Ishikawa (cell line): ENCODE data around the gene CAST.

Source experiments
- CEBPB ChIP-seq: IDR thresholded peaks from 2 replicates; pipeline ENCODE4 v1.6.1; 2012
- CREB1 ChIP-seq: IDR thresholded peaks from 2 replicates; pipeline ENCODE4 v1.6.1; 2012; ENCODE audit warnings: low read depth
- EGR1 ChIP-seq: IDR thresholded peaks from 2 replicates; pipeline ENCODE4 v1.6.1; 2012
- EP300 ChIP-seq: IDR thresholded peaks from 2 replicates; pipeline ENCODE4 v1.6.1; 2012; ENCODE audit warnings: borderline replicate concordance
- FOXM1 ChIP-seq: IDR thresholded peaks from 2 replicates; pipeline ENCODE4 v1.6.1; 2012; ENCODE audit warnings: low read depth, borderline replicate concordance
- NFIC ChIP-seq: IDR thresholded peaks from 2 replicates; pipeline ENCODE4 v1.6.1; 2012
- RAD21 ChIP-seq: IDR thresholded peaks from 2 replicates; pipeline ENCODE4 v1.6.1; 2012; ENCODE audit warnings: low read depth
- TAF1 ChIP-seq: IDR thresholded peaks from 2 replicates; pipeline ENCODE4 v1.6.1; 2012; ENCODE audit warnings: low read depth, mild to moderate bottlenecking
- TCF12 ChIP-seq: IDR thresholded peaks from 2 replicates; pipeline ENCODE4 v1.6.1; 2012; ENCODE audit warnings: low read depth
- TEAD4 ChIP-seq: IDR thresholded peaks from 2 replicates; pipeline ENCODE4 v1.6.1; 2012
- YY1 ChIP-seq: IDR thresholded peaks from 2 replicates; pipeline ENCODE4 v1.6.1; 2012; ENCODE audit warnings: low read depth
- ZBTB7A ChIP-seq: IDR thresholded peaks from 2 replicates; pipeline ENCODE4 v1.6.1; 2012; ENCODE audit warnings: low read depth
- TF ChIP-seq, protein P1 (sequence below): IDR thresholded peaks from 2 replicates; pipeline ENCODE4 v1.6.1; 2012
- TF ChIP-seq, protein P2 (sequence below): IDR thresholded peaks from 2 replicates; pipeline ENCODE4 v1.6.1; 2012; ENCODE audit warnings: low read depth, mild to moderate bottlenecking
- TF ChIP-seq, protein P3 (sequence below): IDR thresholded peaks from 2 replicates; pipeline ENCODE4 v1.6.1; 2012

Gene CAST

DNA sequence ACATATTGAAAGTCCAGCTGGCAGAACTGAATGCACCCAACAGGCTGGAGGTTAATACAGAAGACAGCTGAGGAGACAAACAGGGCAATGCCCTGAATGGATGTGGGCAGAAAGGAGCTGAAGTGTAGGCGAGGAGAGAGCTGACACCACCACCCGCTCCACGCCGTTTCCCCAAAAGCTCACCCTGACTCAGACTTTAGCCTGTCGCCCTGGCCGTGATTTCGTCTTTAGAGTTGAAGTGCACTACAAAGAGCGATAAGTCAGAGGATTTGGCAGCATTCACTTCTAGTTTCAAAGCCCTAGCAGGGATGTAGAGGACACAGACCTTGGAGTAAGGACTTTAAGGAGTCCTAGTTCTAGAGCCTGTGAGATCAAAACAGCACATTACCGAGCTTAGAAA, 147.7 kb downstream of the CAST start:
- TF ChIP-seq EP300 (no peak), FOXM1 (no peak)

DNA sequence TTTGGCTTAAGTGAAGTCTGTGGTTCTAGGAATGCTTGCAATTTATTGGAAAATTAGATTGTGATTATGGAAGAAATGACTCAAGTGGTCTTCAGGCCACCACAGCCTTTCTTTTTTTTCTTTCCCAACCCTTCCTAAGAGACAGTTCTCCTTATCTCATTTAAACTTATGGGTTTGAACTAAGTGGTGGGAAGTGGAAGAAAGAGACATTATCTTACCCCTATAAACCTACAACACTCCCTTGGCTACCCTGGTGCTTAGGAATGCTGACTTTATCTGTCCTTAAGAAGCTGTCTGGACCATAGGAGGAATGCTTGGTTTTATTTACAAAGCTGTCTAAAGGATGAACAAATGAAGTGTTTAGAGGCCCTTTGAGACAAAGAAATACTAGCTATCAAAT, 150.7 kb downstream of the CAST start:
- TF ChIP-seq ZBTB7A (no peak), CEBPB (no peak), TEAD4 (no peak), TCF12 (no peak), YY1 (no peak), RAD21 (no peak), EP300 (no peak), TAF1 (no peak), CREB1 (no peak)
- TF ChIP-seq, protein P1, sequence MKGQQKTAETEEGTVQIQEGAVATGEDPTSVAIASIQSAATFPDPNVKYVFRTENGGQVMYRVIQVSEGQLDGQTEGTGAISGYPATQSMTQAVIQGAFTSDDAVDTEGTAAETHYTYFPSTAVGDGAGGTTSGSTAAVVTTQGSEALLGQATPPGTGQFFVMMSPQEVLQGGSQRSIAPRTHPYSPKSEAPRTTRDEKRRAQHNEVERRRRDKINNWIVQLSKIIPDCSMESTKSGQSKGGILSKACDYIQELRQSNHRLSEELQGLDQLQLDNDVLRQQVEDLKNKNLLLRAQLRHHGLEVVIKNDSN, result no peak
- TF ChIP-seq, protein P2, sequence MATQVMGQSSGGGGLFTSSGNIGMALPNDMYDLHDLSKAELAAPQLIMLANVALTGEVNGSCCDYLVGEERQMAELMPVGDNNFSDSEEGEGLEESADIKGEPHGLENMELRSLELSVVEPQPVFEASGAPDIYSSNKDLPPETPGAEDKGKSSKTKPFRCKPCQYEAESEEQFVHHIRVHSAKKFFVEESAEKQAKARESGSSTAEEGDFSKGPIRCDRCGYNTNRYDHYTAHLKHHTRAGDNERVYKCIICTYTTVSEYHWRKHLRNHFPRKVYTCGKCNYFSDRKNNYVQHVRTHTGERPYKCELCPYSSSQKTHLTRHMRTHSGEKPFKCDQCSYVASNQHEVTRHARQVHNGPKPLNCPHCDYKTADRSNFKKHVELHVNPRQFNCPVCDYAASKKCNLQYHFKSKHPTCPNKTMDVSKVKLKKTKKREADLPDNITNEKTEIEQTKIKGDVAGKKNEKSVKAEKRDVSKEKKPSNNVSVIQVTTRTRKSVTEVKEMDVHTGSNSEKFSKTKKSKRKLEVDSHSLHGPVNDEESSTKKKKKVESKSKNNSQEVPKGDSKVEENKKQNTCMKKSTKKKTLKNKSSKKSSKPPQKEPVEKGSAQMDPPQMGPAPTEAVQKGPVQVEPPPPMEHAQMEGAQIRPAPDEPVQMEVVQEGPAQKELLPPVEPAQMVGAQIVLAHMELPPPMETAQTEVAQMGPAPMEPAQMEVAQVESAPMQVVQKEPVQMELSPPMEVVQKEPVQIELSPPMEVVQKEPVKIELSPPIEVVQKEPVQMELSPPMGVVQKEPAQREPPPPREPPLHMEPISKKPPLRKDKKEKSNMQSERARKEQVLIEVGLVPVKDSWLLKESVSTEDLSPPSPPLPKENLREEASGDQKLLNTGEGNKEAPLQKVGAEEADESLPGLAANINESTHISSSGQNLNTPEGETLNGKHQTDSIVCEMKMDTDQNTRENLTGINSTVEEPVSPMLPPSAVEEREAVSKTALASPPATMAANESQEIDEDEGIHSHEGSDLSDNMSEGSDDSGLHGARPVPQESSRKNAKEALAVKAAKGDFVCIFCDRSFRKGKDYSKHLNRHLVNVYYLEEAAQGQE, result no peak
- TF ChIP-seq, protein P3, sequence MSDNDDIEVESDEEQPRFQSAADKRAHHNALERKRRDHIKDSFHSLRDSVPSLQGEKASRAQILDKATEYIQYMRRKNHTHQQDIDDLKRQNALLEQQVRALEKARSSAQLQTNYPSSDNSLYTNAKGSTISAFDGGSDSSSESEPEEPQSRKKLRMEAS, result no peak

DNA sequence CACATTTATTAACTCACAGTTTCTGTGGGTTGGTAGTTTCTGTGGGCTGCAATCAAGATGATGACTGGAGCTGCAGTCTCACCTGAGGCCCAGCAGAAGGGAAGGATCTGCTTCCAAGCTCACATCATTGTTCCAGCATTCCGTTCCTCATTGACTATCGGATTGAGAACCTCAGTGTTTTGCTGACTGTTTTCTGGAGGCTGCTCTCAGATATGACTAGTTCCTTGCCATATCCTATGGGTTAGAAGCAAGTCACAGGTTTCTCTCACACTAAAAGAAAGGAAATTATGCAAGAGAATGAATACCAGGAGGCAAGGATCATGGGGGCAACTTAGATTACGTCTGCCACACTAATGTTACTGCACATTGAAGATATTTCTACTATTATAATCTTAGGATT, 151.9 kb downstream of the CAST start:
- TF ChIP-seq YY1 (no peak), ZBTB7A (no peak), EP300 (no peak), RAD21 (no peak)
- TF ChIP-seq, protein P1, result no peak

DNA sequence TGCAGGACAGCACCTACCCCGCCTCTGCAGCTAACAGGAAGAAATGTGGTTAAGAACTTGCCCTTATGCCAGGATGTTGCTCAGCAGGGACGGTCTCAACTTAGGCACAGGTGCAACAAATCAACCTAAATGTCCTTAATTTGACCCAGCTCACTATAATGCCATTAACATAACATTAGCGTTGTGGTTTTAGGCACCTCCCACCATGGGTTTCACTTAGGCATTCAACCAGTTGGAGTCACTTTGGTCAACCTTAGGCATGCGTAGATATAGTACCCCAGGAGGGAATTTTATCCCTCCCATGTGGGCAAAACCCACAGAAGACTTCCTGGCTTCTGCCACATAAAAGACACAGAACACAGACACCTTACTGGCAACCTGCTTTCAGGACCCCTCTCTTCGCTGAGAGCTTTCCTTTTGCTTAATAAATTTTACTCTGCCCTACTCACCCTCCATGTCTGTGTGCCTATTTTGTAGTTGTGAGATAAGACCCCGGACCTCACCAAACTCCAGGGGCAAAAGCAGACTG, 154.3 kb downstream of the CAST start:
- TF ChIP-seq YY1, result no peak
- no peak for TF ChIP-seq TAF1
- no peak for TF ChIP-seq TCF12
- TF ChIP-seq NFIC, result no peak
- TF ChIP-seq EGR1, result no peak
- no peak for TF ChIP-seq FOXM1
- no peak for TF ChIP-seq CREB1
- TF ChIP-seq TEAD4, result no peak
- TF ChIP-seq, protein P3, result no peak
- TF ChIP-seq, protein P1, result no peak
- TF ChIP-seq CEBPB, result no peak
- TF ChIP-seq, protein P2, result no peak
- no peak for TF ChIP-seq EP300

DNA sequence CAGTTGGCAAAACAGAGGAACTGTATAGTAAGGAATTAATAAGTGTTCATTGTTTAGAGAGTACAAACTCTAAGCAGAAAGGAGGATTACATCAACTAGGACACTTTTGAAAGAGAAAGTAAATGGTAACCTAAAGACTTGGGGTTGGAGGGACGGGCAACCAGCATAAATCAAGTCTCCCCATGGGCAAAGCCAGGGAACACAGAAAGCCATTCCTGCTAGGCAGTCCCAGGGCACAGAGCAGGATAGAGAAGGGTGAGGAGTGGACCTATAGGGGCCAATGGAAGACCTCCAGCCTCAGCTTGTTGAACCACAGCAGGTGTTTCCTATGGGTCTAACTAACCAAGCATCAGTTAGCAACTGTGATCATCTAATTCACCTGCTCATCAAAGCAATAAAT, 154.8 kb downstream of the CAST start:
- TF ChIP-seq EP300 (no peak), NFIC (no peak), CEBPB (no peak), RAD21 (no peak), TCF12 (no peak), TAF1 (no peak)
- TF ChIP-seq, protein P3, result no peak
- TF ChIP-seq, protein P1, result no peak
- TF ChIP-seq, protein P2, result no peak
